Subcutaneous abdominal adipose tissue (tissue), 5 donors: ENCODE data around the gene KCNQ1.

Experiments used
- H3K27ac ChIP-seq: one replicate; pipeline ENCODE4 v1.7.0; 2013; ENCODE audit warnings: low read depth, mild to moderate bottlenecking, inconsistent platforms, low read length, moderate library complexity
- H3K27me3 ChIP-seq, 5 donors: one replicate each; pipeline ENCODE4 v1.7.0; 2013; ENCODE audit warnings: low read length in 5 of 5, inconsistent platforms in 1 of 5; ENCODE audit not compliant: control insufficient read depth in 5 of 5, insufficient read depth in 4 of 5
- H3K36me3 ChIP-seq, 5 donors: one replicate each; pipeline ENCODE4 v1.7.0; 2013; ENCODE audit warnings: low read length in 5 of 5; ENCODE audit not compliant: control insufficient read depth in 5 of 5, insufficient read depth in 5 of 5
- H3K4me1 ChIP-seq, 5 donors: one replicate each; pipeline ENCODE4 v1.7.0; 2013; ENCODE audit warnings: low read length in 5 of 5, mild to moderate bottlenecking in 3 of 5, moderate library complexity in 1 of 5; ENCODE audit not compliant: control insufficient read depth in 5 of 5, insufficient read depth in 5 of 5
- H3K4me3 ChIP-seq, 5 donors: one replicate each; pipeline ENCODE4 v1.7.0; 2013; ENCODE audit warnings: low read length in 5 of 5, low read depth in 1 of 5
- H3K9ac ChIP-seq, 5 donors: one replicate each; pipeline ENCODE4 v1.7.0; 2013; ENCODE audit warnings: low read length in 5 of 5, mild to moderate bottlenecking in 4 of 5, moderate library complexity in 3 of 5
- H3K9me3 ChIP-seq, 5 donors: one replicate each; pipeline ENCODE4 v1.7.0; 2013; ENCODE audit warnings: low read length in 5 of 5; ENCODE audit not compliant: control insufficient read depth in 5 of 5
- donor health status: healthy.
- donor health status: healthy.
- donor health status: healthy.
- donor health status: healthy.
- donor health status: healthy.

Gene KCNQ1

DNA sequence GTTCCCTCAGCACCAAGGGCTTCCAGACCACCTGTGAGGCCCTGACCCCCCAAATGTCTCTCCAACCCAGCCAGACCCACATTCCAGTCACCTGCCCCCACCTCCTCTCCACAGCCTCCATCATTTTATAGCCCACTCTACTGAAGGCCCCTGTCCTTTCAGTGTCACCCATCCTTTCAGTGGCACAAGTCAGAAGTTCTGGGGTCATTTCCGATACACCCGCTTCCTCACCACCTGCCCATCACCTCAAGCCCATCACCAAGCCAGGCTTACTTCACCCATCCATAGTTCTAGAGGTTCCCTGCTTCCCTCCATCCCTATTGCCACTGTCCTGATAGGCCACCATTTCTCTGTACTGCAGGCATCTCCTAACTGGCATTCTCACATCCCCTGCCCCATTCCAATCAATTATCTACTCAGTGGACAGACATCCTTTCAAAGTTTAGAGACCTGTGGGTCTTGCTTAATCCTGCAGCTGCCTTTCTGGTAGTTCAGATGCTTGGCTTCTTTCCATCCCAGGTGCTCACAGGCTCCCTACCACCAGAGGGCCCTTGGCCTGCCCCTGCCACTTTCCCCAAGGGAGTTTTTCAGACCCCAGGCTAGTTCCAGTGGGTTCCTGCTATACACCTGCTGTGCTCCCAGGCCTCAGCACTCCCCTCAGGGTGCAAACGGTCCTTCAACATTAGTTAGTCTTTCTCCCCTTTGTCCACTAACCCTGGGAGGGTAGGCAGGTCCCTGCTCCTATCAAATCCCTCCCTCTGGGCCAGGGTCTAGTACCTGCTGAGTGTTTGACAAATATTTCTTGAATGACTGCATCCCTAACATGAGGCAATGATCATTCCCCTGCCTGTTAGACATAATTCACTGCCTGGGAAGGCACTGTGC is 247.4 kb downstream of the KCNQ1 start:
- peaks cover 26 to 88% (median 83%) of the 10 kb centered on the region in 5 donors for H3K4me1 ChIP-seq
- no peak overlapping the region for H3K9ac ChIP-seq
- H3K27ac ChIP-seq = no peak overlapping the region

DNA sequence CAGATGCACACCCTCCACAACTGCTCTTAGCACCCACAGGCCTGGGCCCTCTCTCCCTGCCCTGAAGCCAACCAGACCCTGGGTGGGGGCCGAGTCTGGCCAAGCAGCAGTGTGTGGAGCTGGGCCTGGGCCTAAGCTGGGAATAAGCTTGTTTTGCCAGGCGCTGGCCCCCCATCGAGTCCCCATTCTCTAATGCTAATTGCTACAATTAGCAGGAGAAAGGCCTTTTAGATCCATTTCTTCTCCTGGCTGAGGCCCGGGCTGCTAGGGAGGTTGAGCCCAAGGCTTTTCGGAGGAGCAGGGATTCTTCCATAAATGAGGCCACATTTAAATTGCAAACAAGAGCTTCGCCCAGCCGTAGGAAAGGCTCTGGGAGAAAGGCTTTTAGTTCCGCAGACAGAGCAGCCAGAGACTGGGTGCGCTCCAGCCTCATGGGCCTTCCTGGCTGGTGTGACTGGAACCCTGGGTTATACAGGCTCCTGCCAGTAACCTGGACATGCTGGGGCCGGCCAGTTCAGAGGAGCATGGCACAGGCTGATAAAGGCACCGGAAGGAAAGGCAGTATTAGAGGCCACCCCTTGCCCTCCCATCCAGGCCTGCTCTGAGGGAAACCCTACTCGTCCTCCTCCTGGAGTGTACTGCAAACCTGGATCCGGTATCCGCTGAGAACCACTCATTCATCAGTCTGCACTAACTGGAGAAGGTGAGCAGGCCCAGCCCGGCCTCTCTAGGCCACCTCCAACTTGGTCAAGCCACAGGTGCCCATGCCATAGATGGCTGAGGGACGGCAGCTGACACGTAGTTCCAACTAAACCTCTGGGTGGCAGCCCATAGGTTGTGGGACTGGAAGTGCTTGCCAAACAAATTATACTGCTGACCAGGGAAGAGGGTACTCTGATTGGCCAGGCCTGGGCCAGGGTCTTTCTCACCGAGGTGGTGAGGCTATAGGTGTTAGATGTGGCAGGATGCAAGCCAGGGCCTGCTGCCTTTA is 248.8 kb downstream of the KCNQ1 start:
- no peaks in the 10 kb centered on the region for H3K27me3 ChIP-seq
- H3K9me3 ChIP-seq = no peaks in the 10 kb centered on the region
- peaks cover 25 to 84% (median 82%) of the 10 kb centered on the region in 5 donors for H3K4me1 ChIP-seq
- no peak overlapping the region for H3K4me3 ChIP-seq
- no peak overlapping the region for H3K9ac ChIP-seq
- H3K27ac ChIP-seq = no peak overlapping the region
- peaks cover 0 to 3% (median 0%) of the 10 kb centered on the region in 5 donors for H3K36me3 ChIP-seq

More for the DNA sequence above, 247.4 kb downstream of the KCNQ1 start:
- Histone ChIP-seq H3K9me3 (no peaks in the 10 kb centered on the region), H3K4me3 (no peak overlapping the region), H3K36me3 (peaks cover 0 to 3% (median 0%) of the 10 kb centered on the region in 5 donors), H3K27me3 (no peaks in the 10 kb centered on the region)

DNA sequence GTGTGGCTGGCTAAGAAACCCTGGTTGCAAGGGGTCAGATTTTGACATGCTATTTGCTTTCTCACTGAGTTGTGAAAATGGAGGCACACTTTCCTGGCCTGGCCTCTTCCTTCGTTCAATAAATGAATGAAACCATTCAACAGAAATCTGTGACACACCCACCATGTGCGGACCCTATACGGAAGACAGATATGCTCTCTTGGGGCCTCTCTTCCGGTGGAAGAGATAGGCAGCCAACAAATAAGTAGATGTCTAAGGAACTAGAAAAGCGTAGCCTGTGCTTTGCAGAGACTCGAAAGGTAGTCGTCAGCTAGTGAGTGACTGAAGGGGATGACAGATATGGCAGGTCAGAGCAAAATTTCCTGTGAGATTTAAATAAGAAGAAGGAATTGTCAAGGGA is 249.7 kb downstream of the KCNQ1 start:
- Histone ChIP-seq H3K4me1 (peaks cover 22 to 76% (median 74%) of the 10 kb centered on the region in 5 donors), H3K4me3 (no peak overlapping the region), H3K9me3 (no peaks in the 10 kb centered on the region), H3K27me3 (no peaks in the 10 kb centered on the region), H3K36me3 (no peaks in the 10 kb centered on the region), H3K9ac (no peak overlapping the region), H3K27ac (no peak overlapping the region)

DNA sequence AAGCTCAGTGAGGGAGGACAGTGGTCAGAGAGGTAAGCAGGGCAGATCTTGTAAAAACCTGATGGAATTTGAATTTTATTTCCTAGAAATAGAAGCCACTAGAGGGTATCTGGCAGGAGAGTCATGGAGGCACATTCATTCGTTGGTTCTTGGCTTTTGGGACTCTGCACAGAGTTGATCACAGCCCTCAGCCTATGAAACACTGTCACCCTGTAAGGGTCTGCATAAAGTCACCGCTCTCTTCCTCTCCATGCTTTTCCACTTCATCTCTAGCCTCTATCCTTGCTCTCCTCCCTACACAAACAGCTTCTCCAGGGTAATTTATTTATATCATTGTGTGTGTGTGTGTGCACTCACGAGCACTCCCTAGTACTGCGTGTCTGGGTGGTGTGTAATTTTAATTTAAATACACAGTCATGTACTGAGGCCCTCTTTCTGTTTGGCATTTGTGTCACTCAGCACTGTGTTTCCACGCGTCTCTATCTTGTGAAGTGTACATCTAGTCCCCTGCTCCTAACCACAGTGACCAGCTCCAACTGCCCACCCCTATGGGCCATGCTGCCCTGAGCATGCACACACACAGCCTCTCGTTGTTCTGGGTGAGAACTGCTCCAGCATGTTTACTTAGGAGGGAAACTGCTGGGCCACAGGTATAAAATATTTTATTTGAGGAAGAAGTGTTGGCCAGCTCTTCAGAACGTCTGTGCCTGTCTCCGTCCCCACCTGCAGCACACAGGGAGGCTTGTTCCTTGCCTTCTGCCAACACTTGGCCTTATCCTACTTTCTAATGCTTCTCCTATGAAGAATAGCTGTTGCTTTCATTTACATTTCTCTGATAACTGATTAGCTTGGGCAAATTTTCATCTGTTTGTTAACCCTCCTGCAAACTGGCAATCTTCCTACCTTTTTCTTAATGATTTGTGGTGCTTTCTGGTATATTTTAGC is 250.5 kb downstream of the KCNQ1 start:
- H3K36me3 ChIP-seq = no peaks in the 10 kb centered on the region
- H3K27ac ChIP-seq = no peak overlapping the region
- no peaks in the 10 kb centered on the region for H3K27me3 ChIP-seq
- peaks cover 19 to 68% (median 66%) of the 10 kb centered on the region in 5 donors for H3K4me1 ChIP-seq
- no peak overlapping the region for H3K9ac ChIP-seq
- H3K9me3 ChIP-seq = no peaks in the 10 kb centered on the region
- H3K4me3 ChIP-seq = peak overlapping the region in 1 of 5 donors; percentile 38

DNA sequence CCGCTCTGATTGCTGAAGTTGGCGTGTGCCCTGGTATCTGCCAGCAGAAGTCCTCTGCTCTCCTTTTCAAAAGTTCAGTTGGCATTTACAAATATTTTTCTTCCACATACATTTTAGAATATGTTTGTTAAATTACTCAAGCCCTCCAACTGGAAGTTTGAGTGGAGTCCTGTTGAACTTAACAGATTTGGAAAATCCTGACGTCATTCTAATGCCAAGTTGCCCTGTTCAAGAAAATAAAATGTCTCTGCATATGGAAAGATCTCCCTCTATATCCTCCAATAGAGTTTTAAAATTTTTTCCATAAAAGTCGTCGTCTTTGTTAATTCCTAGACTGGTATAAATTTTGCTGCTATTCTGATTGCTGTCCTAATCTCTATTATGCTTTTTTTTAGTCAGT is 251.6 kb downstream of the KCNQ1 start:
- Histone ChIP-seq H3K9me3 (no peaks in the 10 kb centered on the region), H3K9ac (no peak overlapping the region), H3K27ac (no peak overlapping the region), H3K4me1 (peaks cover 9 to 65% (median 60%) of the 10 kb centered on the region in 5 donors), H3K36me3 (no peaks in the 10 kb centered on the region), H3K27me3 (no peaks in the 10 kb centered on the region), H3K4me3 (no peak overlapping the region)

DNA sequence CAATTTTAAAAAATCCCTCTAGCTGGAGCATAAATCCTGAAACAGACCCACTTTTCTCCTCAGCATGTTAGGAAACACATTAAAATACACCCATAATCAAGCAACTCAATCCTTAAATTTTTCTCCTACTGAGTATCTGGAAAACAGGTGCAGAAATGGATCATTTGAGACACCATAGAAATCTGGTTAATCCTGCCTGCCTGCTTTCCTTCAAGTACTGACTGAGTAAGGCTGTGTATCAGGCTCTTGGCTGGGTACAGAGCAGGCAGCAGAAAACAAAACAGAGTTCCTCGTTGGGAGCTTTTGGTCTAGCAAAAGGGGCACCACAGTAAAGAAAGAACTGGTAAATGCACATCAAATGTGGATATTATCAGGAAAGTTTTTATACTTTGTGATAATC is 253.1 kb downstream of the KCNQ1 start:
- Histone ChIP-seq H3K36me3 (no peaks in the 10 kb centered on the region), H3K27ac (no peak overlapping the region), H3K9me3 (no peaks in the 10 kb centered on the region), H3K4me3 (peak overlapping the region; percentile 59 to 82 (median 74)), H3K9ac (peak overlapping the region in 4 of 5 donors; percentile 66 to 79 (median 78)), H3K4me1 (peaks cover 5 to 51% (median 47%) of the 10 kb centered on the region in 5 donors), H3K27me3 (no peaks in the 10 kb centered on the region)

DNA sequence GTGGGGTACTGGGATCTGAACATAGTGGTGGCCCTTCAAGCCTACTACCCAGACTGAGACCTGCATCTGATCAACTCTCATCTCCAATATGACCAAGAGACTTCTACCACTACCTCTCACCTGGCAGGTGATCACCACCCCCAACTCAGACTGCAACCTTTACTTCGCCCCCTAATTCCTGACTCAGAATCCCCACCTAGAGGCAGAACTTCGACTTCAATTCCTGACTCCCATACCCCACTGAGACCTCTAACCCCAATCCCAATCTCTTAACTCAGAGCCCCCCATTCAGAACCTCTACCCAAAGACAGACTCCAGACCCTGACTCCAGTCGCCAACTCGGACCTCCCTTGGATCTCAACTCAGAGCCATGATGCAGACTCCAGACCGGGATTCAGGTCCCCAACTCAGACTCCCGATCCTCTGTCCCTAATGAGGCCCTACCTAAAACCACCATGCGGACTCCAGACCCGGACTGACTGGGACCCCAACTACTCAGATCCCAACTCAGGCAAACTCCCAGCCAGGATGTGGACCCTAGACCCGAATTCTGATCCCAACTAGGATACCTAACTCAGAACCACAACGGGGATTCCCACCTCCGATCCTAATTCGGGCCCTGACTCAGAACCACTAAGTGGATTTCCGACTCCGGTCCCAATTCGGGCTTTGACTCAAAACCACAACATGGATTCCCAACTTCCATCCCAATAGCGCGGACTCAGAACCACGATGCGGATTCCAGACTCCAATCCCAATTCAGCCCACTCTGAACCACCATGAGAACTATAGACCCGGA is 253.8 kb downstream of the KCNQ1 start:
- Histone ChIP-seq H3K27ac (no peak overlapping the region), H3K9me3 (no peaks in the 10 kb centered on the region), H3K27me3 (no peaks in the 10 kb centered on the region), H3K4me1 (peaks cover 5 to 51% (median 45%) of the 10 kb centered on the region in 5 donors), H3K4me3 (peak overlapping the region; percentile 59 to 82 (median 74)), H3K36me3 (no peaks in the 10 kb centered on the region), H3K9ac (peak overlapping the region in 4 of 5 donors; percentile 66 to 79 (median 78))

DNA sequence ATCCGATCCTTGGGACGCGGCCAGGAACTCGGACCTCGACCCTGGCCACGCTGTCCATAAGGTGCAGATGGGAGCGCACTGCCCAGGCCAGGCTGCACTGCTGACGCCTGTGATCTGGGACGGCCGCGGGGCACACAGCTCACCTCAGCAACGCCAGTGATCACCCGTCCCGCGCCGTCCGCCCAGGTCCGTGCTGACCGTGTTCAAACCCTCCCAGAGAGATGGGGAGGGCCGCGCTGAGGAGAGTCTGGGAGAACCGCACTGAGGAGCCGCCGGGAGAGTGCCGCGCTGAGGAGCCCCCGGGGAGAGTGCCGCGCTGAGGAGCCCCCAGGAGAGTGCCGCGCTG is 254.3 kb downstream of the KCNQ1 start:
- peak overlapping the region in 4 of 5 donors; percentile 66 to 79 (median 78) for H3K9ac ChIP-seq
- H3K4me3 ChIP-seq = peak overlapping the region; percentile 59 to 82 (median 74)
- H3K36me3 ChIP-seq = no peaks in the 10 kb centered on the region
- no peaks in the 10 kb centered on the region for H3K27me3 ChIP-seq
- peaks cover 5 to 48% (median 42%) of the 10 kb centered on the region in 5 donors for H3K4me1 ChIP-seq
- H3K27ac ChIP-seq = peak overlapping the region; percentile 9
- H3K9me3 ChIP-seq = no peaks in the 10 kb centered on the region
